ENCODE measurements around the gene PTDSS2.

GRCh38 chr11:445765-446588 is 4.1 kb upstream of the PTDSS2 start:
- TF ChIP-seq RBFOX2 (IDR thresholded peaks at IDR 0.05; ENCODE audit: low read depth, low read length) (no peak), SIN3A (IDR thresholded peaks at IDR 0.05; ENCODE audit: borderline replicate concordance in 2 of 2, control insufficient read depth in 1 of 2, low read depth in 2 of 2, low read length in 2 of 2) (no peak), TAF1 (IDR thresholded peaks at IDR 0.05; ENCODE audit: control insufficient read depth, extremely low read depth, insufficient read depth, low read length, severe bottlenecking) (no peak), RBM15 (IDR thresholded peaks at IDR 0.05; ENCODE audit: insufficient read depth, low read length) (no peak), SRSF9 (IDR thresholded peaks at IDR 0.05; ENCODE audit: borderline replicate concordance, low read depth, low read length) (no peak), EZH2 (IDR thresholded peaks at IDR 0.05; ENCODE audit: borderline replicate concordance, low read depth, low read length) (no peak), FOXK1 (CRISPR knock-in tag; IDR thresholded peaks at IDR 0.05; ENCODE audit: borderline replicate concordance) (no peak), ZBTB49 (CRISPR knock-in tag; IDR thresholded peaks at IDR 0.05; ENCODE audit: borderline replicate concordance) (no peak), KAT8 (IDR thresholded peaks at IDR 0.05; ENCODE audit: low read depth) (no peak), NFYB (IDR thresholded peaks at IDR 0.05; ENCODE audit: extremely low read depth, insufficient read length) (no peak), POLR2AphosphoS2 (IDR thresholded peaks at IDR 0.05; ENCODE audit: low read length) (no peak)
- TF ChIP-seq, protein P1, sequence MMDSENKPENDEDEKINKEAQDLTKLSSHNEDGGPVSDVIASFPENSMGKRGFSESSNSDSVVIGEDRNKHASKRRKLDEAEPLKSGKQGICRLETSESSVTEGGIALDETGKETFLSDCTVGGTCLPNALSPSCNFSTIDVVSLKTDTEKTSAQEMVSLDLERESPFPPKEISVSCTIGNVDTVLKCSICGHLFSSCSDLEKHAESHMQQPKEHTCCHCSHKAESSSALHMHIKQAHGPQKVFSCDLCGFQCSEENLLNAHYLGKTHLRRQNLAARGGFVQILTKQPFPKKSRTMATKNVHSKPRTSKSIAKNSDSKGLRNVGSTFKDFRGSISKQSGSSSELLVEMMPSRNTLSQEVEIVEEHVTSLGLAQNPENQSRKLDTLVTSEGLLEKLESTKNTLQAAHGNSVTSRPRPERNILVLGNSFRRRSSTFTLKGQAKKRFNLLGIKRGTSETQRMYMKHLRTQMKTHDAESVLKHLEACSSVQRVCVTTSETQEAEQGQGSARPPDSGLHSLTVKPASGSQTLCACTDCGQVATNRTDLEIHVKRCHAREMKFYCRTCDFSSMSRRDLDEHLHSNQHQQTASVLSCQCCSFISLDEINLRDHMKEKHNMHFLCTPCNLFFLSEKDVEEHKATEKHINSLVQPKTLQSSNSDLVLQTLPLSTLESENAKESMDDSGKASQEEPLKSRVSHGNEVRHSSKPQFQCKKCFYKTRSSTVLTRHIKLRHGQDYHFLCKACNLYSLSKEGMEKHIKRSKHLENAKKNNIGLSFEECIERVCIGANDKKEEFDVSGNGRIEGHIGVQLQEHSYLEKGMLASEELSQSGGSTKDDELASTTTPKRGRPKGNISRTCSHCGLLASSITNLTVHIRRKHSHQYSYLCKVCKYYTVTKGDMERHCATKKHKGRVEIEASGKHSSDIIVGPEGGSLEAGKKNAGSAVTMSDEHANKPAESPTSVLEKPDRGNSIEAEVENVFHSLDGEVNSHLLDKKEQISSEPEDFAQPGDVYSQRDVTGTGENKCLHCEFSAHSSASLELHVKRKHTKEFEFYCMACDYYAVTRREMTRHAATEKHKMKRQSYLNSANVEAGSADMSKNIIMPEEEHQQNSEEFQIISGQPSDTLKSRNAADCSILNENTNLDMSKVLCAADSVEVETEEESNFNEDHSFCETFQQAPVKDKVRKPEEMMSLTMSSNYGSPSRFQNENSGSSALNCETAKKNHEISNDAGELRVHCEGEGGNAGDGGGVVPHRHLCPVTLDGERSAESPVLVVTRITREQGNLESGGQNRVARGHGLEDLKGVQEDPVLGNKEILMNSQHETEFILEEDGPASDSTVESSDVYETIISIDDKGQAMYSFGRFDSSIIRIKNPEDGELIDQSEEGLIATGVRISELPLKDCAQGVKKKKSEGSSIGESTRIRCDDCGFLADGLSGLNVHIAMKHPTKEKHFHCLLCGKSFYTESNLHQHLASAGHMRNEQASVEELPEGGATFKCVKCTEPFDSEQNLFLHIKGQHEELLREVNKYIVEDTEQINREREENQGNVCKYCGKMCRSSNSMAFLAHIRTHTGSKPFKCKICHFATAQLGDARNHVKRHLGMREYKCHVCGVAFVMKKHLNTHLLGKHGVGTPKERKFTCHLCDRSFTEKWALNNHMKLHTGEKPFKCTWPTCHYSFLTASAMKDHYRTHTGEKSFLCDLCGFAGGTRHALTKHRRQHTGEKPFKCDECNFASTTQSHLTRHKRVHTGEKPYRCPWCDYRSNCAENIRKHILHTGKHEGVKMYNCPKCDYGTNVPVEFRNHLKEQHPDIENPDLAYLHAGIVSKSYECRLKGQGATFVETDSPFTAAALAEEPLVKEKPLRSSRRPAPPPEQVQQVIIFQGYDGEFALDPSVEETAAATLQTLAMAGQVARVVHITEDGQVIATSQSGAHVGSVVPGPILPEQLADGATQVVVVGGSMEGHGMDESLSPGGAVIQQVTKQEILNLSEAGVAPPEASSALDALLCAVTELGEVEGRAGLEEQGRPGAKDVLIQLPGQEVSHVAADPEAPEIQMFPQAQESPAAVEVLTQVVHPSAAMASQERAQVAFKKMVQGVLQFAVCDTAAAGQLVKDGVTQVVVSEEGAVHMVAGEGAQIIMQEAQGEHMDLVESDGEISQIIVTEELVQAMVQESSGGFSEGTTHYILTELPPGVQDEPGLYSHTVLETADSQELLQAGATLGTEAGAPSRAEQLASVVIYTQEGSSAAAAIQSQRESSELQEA (IDR thresholded peaks at IDR 0.05; ENCODE audit: low read depth): no peak
